Natural killer cell (primary cell): Measurements from ENCODE around the gene CHPF2. TPM values are rescaled to one million over a fixed set of nuclear protein-coding genes. Genes with fewer than 3 reads are reported as not detected.

Experiments
- ATAC-seq, 3 donors: fragments of 150-1000 bp in 2 of 3; fragments of 200-7000 bp in 1 of 3; cut with Tn5 transposase; 1 replicate in 1 of 3; 2 replicates in 2 of 3; pipeline ENCODE4 v1.10.0; 2021; ENCODE audit warnings: mild to moderate bottlenecking in 2 of 3, moderate library complexity in 2 of 3
- DNase-seq, 2 donors: peaks; one replicate each; pipeline versions ENCODE4 v3.0.0 to v3.0.0-alpha.2; 2013 to 2021; ENCODE audit warnings: mixed read lengths in 1 of 2
- H3K27ac ChIP-seq: one replicate; pipeline ENCODE4 v1.5.1; 2013; ENCODE audit warnings: mild to moderate bottlenecking, low read length
- H3K27me3 ChIP-seq: one replicate; pipeline ENCODE4 v1.6.1; 2013; ENCODE audit warnings: low read length; ENCODE audit not compliant: control insufficient read depth, insufficient read depth
- H3K36me3 ChIP-seq: one replicate; pipeline ENCODE4 v1.6.1; 2013; ENCODE audit warnings: low read length; ENCODE audit not compliant: control insufficient read depth, insufficient read depth
- H3K4me1 ChIP-seq: one replicate; pipeline ENCODE4 v1.6.1; 2013; ENCODE audit warnings: low read length; ENCODE audit not compliant: control insufficient read depth, insufficient read depth
- H3K4me3 ChIP-seq: one replicate; pipeline ENCODE4 v1.5.1; 2013; ENCODE audit warnings: low read length
- H3K9me3 ChIP-seq: one replicate; pipeline ENCODE4 v1.6.1; 2013; ENCODE audit warnings: low read length; ENCODE audit not compliant: control insufficient read depth, insufficient read depth
- H3K27ac Mint-ChIP-seq, 2 donors: one replicate each; pipeline ENCODE4 v1.8.0; 2022; ENCODE audit warnings: mild to moderate bottlenecking in 2 of 2, mixed read lengths in 2 of 2, moderate library complexity in 1 of 2
- H3K27me3 Mint-ChIP-seq, 2 donors: one replicate each; pipeline ENCODE4 v1.8.0; 2022; ENCODE audit warnings: low read depth in 2 of 2, mixed read lengths in 2 of 2
- H3K36me3 Mint-ChIP-seq: one replicate; pipeline ENCODE4 v1.8.0; 2022; ENCODE audit warnings: mixed read lengths
- H3K4me1 Mint-ChIP-seq, 2 donors: one replicate each; pipeline ENCODE4 v1.8.0; 2022; ENCODE audit warnings: mixed read lengths in 2 of 2
- H3K4me3 Mint-ChIP-seq: one replicate; pipeline ENCODE4 v1.8.0; 2022; ENCODE audit warnings: mild to moderate bottlenecking, moderate library complexity, mixed read lengths
- H3K9me3 Mint-ChIP-seq, 2 donors: one replicate each; pipeline ENCODE4 v1.8.0; 2022; ENCODE audit warnings: mixed read lengths in 2 of 2
- WGBS: methylation state at CpG from one replicate; pipeline ENCODE4 v1.1.7; 2013; ENCODE audit warnings: missing lambda C conversion rate; ENCODE audit not compliant: insufficient coverage; 5-methylcytosine and 5-hydroxymethylcytosine counted together
- intact Hi-C: fragments of 100-400 bp; cut with micrococcal nuclease; formaldehyde crosslinking; loops from one replicate; pipeline ENCODE4 v1.14.2; 2022
- total RNA-seq, 4 donors: library from RNA; stranded (reverse); fragments of 120-200 nt in 1 of 4; gene quantifications; one replicate each; pipeline versions ENCODE4 v1.2.3 to v1.2.4, GENCODE V29; 2013 to 2022
- TF ChIP-seq, protein P1 (sequence below): fragments of 200-600 bp; IDR thresholded peaks from one replicate; pipeline ENCODE4 v1.8.0; 2022; ENCODE audit warnings: antibody characterized with exemption

Gene CHPF2
- total RNA-seq, 3 donors from 2014 or later (not counting 1 experiment from before 2014, with no cell fraction given): 47.0 to 51.6 (median 48.6) TPM

DNA sequence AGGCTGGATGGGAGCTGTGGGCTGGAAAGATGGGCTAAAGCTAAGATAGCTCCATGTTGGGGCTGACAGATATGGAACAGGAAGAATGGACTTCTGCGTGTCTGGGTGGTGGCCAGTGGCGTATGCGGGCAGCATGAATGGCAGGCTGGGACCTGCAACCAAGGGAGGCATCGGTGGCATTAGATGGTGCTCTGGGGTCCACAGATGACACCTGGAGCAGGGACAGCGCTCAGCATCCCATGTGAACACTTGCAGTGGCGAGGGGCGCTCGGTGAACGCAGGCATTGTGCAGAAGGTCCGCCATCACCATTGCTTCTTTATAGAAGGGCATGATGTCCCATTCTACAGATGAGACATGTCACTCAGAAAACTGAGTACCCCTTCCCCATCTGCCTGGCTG, 37.2 kb downstream of the CHPF2 start:
- Mint-ChIP-seq H3K36me3 (no peaks in the 10 kb centered on the region), H3K9me3 (no peaks in the 10 kb centered on the region), H3K4me1 (no peaks in the 10 kb centered on the region), H3K27ac (no peak overlapping the region), H3K27me3 (peaks cover 4 to 5% of the 10 kb centered on the region in 2 donors), H3K4me3 (no peak overlapping the region)
- 96% methylated on average over 10 of the region's 10 CpGs for WGBS
- Histone ChIP-seq H3K4me3 (no peak overlapping the region), H3K36me3 (no peaks in the 10 kb centered on the region), H3K9me3 (no peaks in the 10 kb centered on the region), H3K27me3 (peaks cover 2% of the 10 kb centered on the region), H3K27ac (no peak overlapping the region), H3K4me1 (peaks cover 24% of the 10 kb centered on the region)
- ATAC-seq: no peak
- TF ChIP-seq, protein P1, sequence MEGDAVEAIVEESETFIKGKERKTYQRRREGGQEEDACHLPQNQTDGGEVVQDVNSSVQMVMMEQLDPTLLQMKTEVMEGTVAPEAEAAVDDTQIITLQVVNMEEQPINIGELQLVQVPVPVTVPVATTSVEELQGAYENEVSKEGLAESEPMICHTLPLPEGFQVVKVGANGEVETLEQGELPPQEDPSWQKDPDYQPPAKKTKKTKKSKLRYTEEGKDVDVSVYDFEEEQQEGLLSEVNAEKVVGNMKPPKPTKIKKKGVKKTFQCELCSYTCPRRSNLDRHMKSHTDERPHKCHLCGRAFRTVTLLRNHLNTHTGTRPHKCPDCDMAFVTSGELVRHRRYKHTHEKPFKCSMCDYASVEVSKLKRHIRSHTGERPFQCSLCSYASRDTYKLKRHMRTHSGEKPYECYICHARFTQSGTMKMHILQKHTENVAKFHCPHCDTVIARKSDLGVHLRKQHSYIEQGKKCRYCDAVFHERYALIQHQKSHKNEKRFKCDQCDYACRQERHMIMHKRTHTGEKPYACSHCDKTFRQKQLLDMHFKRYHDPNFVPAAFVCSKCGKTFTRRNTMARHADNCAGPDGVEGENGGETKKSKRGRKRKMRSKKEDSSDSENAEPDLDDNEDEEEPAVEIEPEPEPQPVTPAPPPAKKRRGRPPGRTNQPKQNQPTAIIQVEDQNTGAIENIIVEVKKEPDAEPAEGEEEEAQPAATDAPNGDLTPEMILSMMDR: no peak
- intact Hi-C loops: no loop called here
- DNase-seq: no peak

DNA sequence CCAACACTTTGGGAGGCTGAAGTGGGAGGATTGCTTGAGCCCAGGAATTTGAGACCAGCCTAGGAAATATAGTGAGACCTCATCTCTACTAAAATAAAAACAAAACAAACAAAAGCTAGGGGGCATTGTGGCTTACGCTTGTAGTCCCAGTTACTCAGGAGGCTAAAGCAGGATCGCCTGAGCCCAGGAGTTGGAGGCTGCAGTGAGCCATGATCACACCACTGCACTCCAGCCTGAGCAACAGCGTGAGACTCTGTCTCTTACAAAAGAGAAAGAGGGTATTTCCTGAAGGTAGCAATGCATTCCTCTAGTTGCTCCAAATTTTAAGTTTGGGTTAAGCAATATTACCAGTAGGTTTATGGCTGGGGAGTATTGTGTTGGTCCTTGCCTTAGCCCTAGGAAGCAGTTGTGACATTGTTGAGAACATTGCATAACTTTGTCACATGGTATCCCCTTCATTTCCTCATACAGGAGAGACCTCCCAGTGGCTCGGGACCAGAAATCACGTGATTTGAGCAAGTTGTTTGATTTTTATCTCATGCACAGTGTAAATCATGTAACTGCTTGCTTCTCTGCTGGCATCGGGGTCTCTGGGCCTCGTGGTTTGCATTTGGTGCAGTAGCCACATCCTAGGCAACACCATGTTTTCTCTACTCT, 39.5 kb downstream of the CHPF2 start:
- DNase-seq (peak in 1 of 2 donors; percentile 50), ATAC-seq (peak in 2 of 3 donors; percentile 37 to 43)
- H3K9me3 ChIP-seq: no peaks in the 10 kb centered on the region
- intact Hi-C loops: no loop called here
- Mint-ChIP-seq H3K27ac (no peak overlapping the region), H3K4me1 (peaks cover 0 to 13% of the 10 kb centered on the region in 2 donors), H3K27me3 (peaks cover 12 to 19% of the 10 kb centered on the region in 2 donors), H3K36me3 (no peaks in the 10 kb centered on the region), H3K9me3 (no peaks in the 10 kb centered on the region), H3K4me3 (no peak overlapping the region)
- peaks cover 43% of the 10 kb centered on the region for H3K4me1 ChIP-seq
- TF ChIP-seq, protein P1: no peak
- no peak overlapping the region for H3K4me3 ChIP-seq
- H3K27me3 ChIP-seq: peaks cover 2% of the 10 kb centered on the region
- no peak overlapping the region for H3K27ac ChIP-seq
- no peaks in the 10 kb centered on the region for H3K36me3 ChIP-seq
- 37% methylated on average over 7 of the region's 7 CpGs for WGBS

DNA sequence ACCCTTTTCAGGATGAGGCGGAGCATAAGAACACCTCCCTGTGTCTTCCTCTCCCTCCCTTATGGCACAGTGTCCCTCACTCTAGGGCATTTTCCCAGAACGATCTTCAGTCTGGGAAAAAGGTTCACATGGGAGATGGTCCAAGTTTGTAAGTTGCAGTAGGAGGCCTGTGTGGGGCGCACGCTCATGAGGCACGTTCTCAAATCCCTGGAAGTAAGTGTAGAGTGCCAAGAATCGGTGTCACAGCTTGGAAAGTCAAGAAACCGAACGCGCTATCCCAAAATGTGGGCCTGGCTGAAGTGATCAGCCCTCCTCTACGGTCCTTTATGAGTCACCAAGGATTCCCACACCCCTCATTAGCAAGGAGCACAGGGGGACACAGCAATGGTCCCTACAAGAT, 40.1 kb downstream of the CHPF2 start:
- no peak overlapping the region for H3K4me3 Mint-ChIP-seq
- TF ChIP-seq, protein P1: no peak
- Histone ChIP-seq H3K27me3 (peaks cover 2% of the 10 kb centered on the region), H3K9me3 (no peaks in the 10 kb centered on the region), H3K27ac (no peak overlapping the region), H3K4me3 (no peak overlapping the region), H3K36me3 (no peaks in the 10 kb centered on the region), H3K4me1 (peaks cover 47% of the 10 kb centered on the region)
- H3K36me3 Mint-ChIP-seq: no peaks in the 10 kb centered on the region
- WGBS: 85% methylated on average over 10 of the region's 10 CpGs
- H3K27me3 Mint-ChIP-seq: peaks cover 12 to 19% of the 10 kb centered on the region in 2 donors
- no peak for ATAC-seq
- DNase-seq: no peak
- peaks cover 0 to 17% of the 10 kb centered on the region in 2 donors for H3K4me1 Mint-ChIP-seq
- intact Hi-C loops: no loop called here
- H3K27ac Mint-ChIP-seq: no peak overlapping the region
- H3K9me3 Mint-ChIP-seq: no peaks in the 10 kb centered on the region

DNA sequence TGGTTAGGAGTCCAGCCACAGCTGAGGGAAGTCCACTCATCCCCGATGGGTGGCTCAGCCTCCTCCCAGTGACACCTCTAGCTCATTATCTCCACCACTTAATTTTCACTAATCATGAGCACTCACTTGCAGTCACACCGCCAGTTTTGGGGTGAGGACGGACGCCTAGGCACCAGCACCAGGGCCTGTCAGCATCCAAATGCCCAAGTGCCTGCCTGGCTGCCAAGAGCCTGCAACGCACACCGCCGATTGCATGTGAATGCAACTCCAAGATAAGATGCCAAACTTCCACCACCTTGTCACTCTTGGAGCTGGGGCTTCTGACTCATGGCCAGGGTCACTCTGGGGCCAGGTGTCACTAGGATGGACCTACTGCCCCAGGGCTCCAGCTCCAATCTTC, 40.6 kb downstream of the CHPF2 start:
- no peak for DNase-seq
- Histone ChIP-seq H3K4me1 (peaks cover 50% of the 10 kb centered on the region), H3K4me3 (no peak overlapping the region), H3K36me3 (no peaks in the 10 kb centered on the region), H3K27me3 (peaks cover 2% of the 10 kb centered on the region), H3K9me3 (no peaks in the 10 kb centered on the region), H3K27ac (no peak overlapping the region)
- Mint-ChIP-seq H3K27me3 (peaks cover 12 to 19% of the 10 kb centered on the region in 2 donors), H3K36me3 (no peaks in the 10 kb centered on the region), H3K4me1 (peaks cover 0 to 19% of the 10 kb centered on the region in 2 donors), H3K27ac (no peak overlapping the region), H3K9me3 (no peaks in the 10 kb centered on the region), H3K4me3 (no peak overlapping the region)
- TF ChIP-seq, protein P1: no peak
- no peak for ATAC-seq
- intact Hi-C loops: no loop called here
- 95% methylated on average over 7 of the region's 7 CpGs for WGBS
